ENCODE measurements around the gene RALGPS2.

Gene RALGPS2

GRCh38 chr1:178901482-178902125 lies 176.6 kb downstream of the RALGPS2 start:
- DNase-seq (ENCODE audit: low read depth), result no peak
- no peak for TF ChIP-seq CTCF (IDR thresholded peaks at IDR 0.05; ENCODE audit: insufficient read depth, low read depth, low read length, missing control alignments)
- H3K4me3 ChIP-seq (ENCODE audit: low read depth, low read length), result no peak overlapping the region

DNA sequence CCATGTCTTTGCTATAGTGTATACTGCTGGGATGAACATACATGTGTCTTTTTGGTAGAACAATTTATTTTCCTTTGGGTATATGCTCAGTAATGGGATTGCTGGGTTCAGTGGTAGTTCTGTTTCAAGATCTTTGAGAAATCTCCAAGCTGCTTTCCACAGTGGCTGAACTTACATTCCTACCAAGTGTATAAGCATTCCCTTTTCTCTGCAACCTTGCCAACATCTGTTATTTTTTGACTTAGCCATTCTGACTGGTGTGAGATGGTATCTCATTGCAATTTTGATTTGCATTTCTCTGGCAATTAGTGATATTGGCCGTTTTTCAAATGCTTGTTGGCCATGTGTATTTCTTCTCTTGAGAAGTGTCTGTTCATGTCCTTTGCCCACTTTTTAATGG lies 183.3 kb downstream of the RALGPS2 start:
- no peak for TF ChIP-seq CTCF (IDR thresholded peaks at IDR 0.05; ENCODE audit: insufficient read depth, low read depth, low read length, missing control alignments)
- no peak overlapping the region for H3K4me3 ChIP-seq (ENCODE audit: low read depth, low read length)
- no peak for DNase-seq (ENCODE audit: low read depth)

GRCh38 chr1:178910023-178910422 lies 185.0 kb downstream of the RALGPS2 start:
- H3K4me3 ChIP-seq (ENCODE audit: low read depth, low read length), result no peak overlapping the region
- DNase-seq (ENCODE audit: low read depth), result no peak
- no peak for TF ChIP-seq CTCF (IDR thresholded peaks at IDR 0.05; ENCODE audit: insufficient read depth, low read depth, low read length, missing control alignments)

- DNase-seq (ENCODE audit: low read depth), result no peak
- no peak overlapping the region for H3K4me3 ChIP-seq (ENCODE audit: low read depth, low read length)
- TF ChIP-seq CTCF (IDR thresholded peaks at IDR 0.05; ENCODE audit: insufficient read depth, low read depth, low read length, missing control alignments), result no peak
Observed at GRCh38 chr1:178912597-178912996, 187.6 kb downstream of the RALGPS2 start.

- TF ChIP-seq CTCF (IDR thresholded peaks at IDR 0.05; ENCODE audit: insufficient read depth, low read depth, low read length, missing control alignments), result no peak
- DNase-seq (ENCODE audit: low read depth), result peak; percentile 16
- H3K4me3 ChIP-seq (ENCODE audit: low read depth, low read length), result no peak overlapping the region
Observed at GRCh38 chr1:178916448-178917174, 191.6 kb downstream of the RALGPS2 start.

GRCh38 chr1:178918308-178918707 lies 193.3 kb downstream of the RALGPS2 start:
- no peak for DNase-seq (ENCODE audit: low read depth)
- H3K4me3 ChIP-seq (ENCODE audit: low read depth, low read length), result no peak overlapping the region
- TF ChIP-seq CTCF (IDR thresholded peaks at IDR 0.05; ENCODE audit: insufficient read depth, low read depth, low read length, missing control alignments), result no peak
